ENCODE measurements around the gene MLC1.

Gene MLC1

GRCh38 chr22:50035131-50035881 lies 49.9 kb downstream of the MLC1 start:
- DNase-seq (ENCODE audit: low spot score): peak; percentile 59

- peak; percentile 51 for DNase-seq (ENCODE audit: low spot score)
Observed at GRCh38 chr22:50034126-50035081, 50.8 kb downstream of the MLC1 start.

- no peak for DNase-seq (ENCODE audit: low spot score)
Observed at GRCh38 chr22:50032941-50033601, 52.2 kb downstream of the MLC1 start.

GRCh38 chr22:50032109-50032871 lies 52.9 kb downstream of the MLC1 start:
- DNase-seq (ENCODE audit: low spot score): no peak

GRCh38 chr22:50031189-50032091 lies 53.8 kb downstream of the MLC1 start:
- DNase-seq (ENCODE audit: low spot score): no peak

- DNase-seq (ENCODE audit: low spot score): no peak
Observed at GRCh38 chr22:50030297-50031188, 54.7 kb downstream of the MLC1 start.

GRCh38 chr22:50027639-50028537 lies 57.3 kb downstream of the MLC1 start:
- DNase-seq (ENCODE audit: low spot score): no peak

GRCh38 chr22:50025993-50026392 lies 59.2 kb downstream of the MLC1 start:
- no peak for DNase-seq (ENCODE audit: low spot score)

- DNase-seq (ENCODE audit: low spot score): no peak
Observed at GRCh38 chr22:50022171-50022819, 62.9 kb downstream of the MLC1 start.

GRCh38 chr22:50020606-50021005 lies 64.6 kb downstream of the MLC1 start:
- DNase-seq (ENCODE audit: low spot score): no peak

GRCh38 chr22:50019316-50019715 lies 65.9 kb downstream of the MLC1 start:
- DNase-seq (ENCODE audit: low spot score): no peak

GRCh38 chr22:50018608-50019285 lies 66.5 kb downstream of the MLC1 start:
- no peak for DNase-seq (ENCODE audit: low spot score)

GRCh38 chr22:50017701-50018224 lies 67.5 kb downstream of the MLC1 start:
- DNase-seq (ENCODE audit: low spot score): no peak

GRCh38 chr22:50016988-50017700 lies 68.1 kb downstream of the MLC1 start:
- DNase-seq (ENCODE audit: low spot score): no peak

GRCh38 chr22:50016308-50016987 lies 68.8 kb downstream of the MLC1 start:
- DNase-seq (ENCODE audit: low spot score): no peak

All from left forelimb (tissue), 1 donor.